Measurements from ENCODE around the gene COL6A3.

The COL6A3 gene

DNA sequence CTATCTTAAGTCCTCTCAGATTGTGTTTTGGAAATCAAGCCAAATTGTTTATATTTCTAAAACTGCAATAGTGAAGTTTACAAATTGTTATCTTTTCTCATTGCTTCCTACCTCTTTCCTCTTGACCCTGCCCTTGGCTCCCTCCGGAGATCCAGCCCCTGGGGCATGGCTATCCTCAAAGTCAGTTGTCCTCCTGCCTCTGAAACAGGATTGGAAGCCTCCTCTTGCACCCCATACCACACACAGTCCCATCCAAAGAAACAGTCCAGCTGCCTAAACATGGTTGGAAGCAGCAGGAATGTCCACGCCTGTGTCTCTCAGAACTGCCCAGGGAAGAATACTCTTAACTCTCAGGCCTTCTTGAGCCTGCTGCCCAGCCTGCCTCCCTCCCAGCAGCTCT, 30.1 kb upstream of the COL6A3 start:
- DNase-seq, result no peak

- DNase-seq, result peak in 1 of 51 donors; percentile 52
These were observed 27.8 kb upstream of the COL6A3 start for GRCh38 chr2:237441605-237442274.

DNA sequence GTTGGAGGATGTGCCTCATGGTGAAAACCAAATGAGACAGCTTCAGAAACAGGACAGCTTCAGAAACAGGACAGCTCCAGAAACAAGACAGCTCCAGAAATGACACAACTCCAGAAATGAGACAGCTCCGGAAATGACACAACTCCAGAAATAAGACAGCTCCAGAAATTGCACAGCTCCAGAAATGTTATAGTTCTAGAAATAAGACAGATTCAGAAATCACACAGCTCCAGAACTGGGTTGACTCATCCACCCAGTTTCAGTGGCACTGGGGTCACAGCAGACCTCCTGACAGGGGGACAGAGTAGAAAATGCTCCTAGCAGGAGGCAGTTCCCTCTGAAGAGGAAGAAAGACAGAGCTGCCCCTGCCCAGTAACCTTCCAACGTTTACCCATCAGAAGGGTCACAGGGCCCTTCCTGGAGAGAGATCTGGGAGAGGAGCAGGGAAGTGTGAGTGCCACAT, 26.9 kb upstream of the COL6A3 start:
- DNase-seq, result no peak

GRCh38 chr2:237438080-237438940, 24.3 kb upstream of the COL6A3 start:
- DNase-seq, result no peak

DNA sequence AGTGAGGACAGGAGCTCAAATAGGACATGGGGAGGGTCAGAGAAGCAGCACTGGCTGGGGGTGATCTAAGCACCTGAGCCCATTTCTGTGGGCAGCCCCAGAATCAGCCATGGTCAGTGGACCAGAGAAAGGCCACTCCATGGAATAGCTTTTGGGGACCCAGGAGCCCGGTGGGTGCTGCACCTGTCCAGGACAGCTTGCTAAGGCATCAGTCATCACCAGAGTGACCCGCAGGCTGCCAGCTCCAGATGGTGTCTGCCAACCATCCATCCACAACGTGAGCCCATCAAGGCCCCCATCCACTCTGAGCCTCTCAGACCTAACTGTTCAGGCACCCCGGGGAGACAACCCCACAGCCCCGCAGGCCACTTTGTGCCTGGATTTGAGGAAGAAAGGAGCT, 23.6 kb upstream of the COL6A3 start:
- no peak for DNase-seq

DNA sequence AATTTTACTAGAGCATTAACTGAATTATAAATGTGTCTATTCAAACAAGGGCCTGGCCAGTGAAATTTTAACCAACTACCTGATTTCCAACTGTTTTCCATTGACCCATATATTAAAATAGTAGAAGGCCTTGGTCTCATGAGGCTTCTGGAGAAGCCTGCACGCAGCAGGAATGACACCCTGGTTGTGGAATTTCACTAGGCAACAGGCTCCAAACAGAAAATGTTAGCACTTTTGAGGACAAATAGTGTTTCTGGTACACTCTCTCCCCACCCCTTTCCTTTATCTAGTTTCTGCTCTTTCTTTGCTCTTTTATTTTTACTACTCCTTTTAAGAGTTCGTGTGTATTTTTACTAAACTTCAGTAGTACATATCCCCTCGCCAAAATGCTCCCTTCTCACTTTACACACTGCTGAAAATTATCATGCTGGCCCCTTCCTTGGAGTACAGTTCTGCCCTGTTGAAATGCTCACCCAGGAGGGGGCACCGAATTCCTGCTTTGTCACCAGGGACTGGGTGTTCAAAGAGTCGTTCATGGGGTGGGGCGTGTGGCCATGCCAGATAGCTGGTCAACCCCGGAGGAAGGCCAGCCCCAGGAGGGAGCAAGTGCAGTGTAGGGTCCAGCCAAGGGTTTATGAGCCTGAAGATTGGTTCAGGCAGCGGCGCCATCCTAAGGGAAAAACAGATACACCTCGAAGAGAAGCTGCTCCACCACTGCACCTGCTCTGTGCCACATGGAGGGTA, 22.1 kb upstream of the COL6A3 start:
- peak in 1 of 51 donors; percentile 29 for DNase-seq

- peak in 1 of 51 donors; percentile 33 for DNase-seq
These were observed 20.9 kb upstream of the COL6A3 start for GRCh38 chr2:237434866-237435311.

DNA sequence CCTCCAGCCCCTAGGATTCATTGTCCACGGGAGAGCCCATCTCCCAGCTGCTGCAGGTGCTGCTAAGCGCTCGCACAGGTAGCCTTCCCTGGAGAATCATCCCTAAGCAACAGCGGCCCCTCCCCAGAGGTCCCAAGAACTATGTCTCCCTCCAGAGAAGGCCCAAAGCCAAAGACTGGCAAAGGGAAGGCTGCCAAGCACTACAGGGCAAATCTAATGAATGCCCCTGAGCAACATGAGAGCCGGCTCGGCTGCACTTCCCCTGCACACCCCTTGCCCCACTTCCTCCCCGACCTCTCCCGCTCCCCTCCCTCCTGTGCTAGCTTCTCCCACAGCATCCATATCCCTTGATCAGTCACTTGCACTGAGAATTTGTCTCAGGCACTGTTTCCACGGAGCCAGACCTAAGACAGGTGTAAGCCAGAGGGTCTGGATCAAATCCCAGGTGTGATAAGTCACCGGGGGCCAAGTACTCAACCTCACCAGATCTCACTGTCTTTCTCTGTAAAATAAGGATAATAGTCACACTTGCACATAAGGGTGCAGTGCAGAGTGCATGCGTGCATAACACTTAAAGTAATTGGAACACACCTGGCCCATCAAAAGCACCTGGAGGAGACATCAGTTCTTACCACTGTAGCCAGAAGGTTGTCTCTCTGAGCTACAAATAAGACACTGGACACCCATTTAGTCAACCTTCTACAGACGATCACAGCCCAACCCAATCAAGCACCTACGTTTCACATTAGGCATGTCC, 20.1 kb upstream of the COL6A3 start:
- DNase-seq, result no peak

DNA sequence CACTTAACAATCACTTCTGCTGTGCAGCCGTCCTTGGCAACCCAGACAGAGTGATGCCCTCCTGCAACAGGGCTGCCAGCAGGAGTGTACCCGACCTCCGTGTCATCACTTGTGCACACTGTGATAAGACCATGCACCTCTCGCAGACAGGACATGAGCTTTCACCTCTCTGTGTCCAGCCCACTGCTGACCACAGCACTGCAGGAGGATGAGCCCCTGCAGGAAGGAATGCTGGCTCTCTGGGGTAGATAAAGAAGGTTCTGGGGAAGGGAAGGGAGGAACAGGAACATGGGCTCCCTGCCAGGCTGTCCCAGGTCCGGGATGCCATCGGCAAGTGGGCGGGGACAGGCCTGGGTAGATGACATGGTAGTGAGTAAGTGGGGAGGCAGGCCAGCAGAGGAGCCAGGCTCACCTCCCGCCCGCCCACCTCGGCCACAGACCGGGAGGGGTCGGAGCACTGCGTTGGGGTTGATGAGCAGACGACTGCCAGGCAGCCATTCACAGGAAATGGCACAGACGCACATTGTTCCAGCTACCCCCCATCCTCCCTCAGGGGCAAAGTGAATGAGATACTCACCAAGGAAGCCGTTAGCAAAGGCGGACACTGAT, 18.6 kb upstream of the COL6A3 start:
- DNase-seq, result peak in 1 of 51 donors; percentile 46

DNA sequence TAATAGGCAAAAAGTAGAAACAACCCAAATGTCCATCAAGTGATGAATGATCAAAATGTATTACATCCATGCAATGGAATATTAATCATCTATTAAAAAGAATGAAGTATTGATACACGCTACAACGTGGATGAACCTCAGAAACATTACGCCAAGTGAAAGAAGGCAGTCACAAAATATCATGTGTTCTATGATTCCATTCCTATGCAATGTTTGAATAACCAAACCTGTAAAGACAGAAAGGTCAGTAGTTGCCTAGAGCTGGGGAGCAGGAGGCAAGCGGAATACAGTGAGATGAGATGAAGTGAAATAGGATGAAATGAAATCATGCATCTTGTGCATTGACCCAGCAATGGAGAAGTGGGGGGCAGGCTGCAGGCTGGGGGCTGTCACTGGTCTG, 17.9 kb upstream of the COL6A3 start:
- DNase-seq, result no peak

GRCh38 chr2:237431372-237431771, 17.4 kb upstream of the COL6A3 start:
- no peak for DNase-seq

DNA sequence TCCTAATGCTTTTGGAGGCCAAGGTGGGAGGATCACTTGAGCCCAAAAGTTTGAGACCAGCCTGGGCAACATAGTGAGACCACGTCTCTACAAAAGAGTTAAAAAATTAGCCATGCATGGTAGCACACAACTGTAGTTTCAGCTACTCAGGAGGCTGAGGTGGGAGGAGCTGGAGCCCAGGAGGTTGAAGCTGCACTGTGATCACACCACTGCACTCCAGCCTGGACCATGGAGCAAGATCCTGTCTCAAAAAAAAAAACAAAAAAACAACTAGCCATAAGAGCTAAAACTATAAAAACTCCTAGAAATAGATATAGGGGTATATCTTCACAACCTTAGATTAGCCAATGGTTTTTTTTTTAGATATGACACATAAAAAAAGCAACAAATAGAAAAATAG, 16.9 kb upstream of the COL6A3 start:
- no peak for DNase-seq

- DNase-seq, result no peak
These were observed 15.8 kb upstream of the COL6A3 start for GRCh38 chr2:237429753-237430152.

GRCh38 chr2:237427769-237428506, 14.0 kb upstream of the COL6A3 start:
- DNase-seq, result no peak

GRCh38 chr2:237426517-237426916, 12.6 kb upstream of the COL6A3 start:
- no peak for DNase-seq

DNA sequence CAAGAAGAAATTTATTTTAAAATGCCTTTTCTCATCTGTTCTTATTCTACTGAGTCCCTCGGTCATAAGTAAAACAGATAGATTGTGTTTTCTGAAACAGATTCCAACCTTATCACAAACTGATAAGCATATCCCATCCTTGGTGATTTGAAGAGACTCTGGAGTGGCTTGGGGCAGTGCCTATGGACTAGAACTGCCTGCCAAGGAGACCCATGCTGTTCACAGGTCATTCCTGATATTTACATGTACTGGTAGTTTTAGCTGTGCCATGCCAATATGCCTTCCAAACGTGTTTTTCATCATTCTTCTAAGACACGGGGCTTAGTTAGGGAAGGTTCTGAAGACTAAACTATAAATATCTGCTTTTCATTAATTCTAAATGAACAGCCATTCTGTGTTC, 11.4 kb upstream of the COL6A3 start:
- no peak for DNase-seq

DNA sequence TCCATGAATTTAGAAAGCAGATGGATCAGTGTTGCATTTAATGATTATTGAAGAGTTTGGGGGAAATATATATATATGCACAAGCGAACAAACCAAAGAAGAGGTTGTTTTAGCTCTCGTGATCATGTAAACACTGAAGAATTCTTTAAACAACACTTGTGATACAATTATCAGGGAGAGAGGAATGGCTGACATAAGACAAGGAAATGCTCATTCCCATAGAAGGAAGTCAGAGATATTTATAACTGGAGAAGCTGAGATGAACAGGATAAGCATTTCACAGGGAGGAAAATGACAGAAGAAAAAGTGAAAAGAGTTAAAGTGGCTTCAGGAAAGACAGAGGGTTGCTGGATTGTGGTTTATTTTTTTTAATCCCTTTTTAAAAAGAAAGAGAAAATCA, 10.6 kb upstream of the COL6A3 start:
- DNase-seq, result no peak

DNA sequence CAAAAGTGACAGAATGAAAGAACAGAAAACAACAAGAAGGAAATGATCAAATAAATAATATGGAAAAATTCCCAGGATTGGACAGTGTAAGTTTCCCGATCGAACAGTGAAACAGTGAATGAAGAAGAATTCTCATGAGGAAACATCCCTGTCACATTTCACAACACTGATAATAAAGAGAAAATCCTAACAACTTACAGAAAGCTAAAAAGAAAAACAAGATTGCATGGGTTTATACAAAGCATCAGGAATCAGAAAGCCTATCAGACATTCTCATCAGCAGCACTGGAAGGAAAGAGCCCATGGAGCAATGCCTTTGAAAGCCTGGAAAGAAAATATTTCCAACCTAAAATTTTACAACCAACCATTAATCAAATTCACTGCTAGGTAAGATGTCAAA, 9.9 kb upstream of the COL6A3 start:
- no peak for DNase-seq

- no peak for DNase-seq
These were observed 8.3 kb upstream of the COL6A3 start for GRCh38 chr2:237422309-237422708.

DNA sequence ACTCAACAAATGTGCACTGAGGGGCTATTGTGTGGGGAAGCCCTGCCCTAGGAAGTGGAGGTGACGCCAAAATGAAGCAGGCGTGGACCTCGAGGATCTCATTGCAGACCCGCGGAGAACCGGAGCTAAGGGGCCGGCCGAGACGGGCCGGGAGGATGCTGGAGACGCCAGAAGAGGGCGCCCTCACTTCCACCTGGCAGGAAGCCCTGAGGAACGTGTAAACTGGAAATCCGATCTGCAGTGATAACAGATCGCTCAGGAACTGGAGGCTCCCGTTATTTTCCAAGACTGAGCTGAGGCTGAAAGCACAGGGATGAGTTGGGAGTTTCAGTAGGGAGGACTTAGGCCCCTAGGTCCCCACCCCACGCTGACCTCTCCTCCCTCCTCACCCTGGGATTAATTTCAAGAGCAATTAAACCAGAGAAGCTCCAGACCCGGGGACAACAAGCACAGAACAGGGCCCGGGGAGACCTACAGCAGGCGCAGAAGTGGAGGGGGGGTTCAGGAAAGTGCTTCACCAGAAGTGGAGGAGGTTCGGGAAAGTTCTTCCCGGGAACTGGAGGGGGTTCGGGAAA, 7.7 kb upstream of the COL6A3 start:
- DNase-seq, result peak in 24 of 51 donors; percentile 3 to 67 (median 24)

All from hypothalamus (tissue), 51 donors.